Hematopoietic multipotent progenitor cell treated with erythropoietin and hydrocortisone succinate and interleukin-3 and kit ligand, for 6 days (in vitro differentiated cells): ENCODE measurements around the gene MOV10L1.

Experiments used
- DNase-seq: peaks from one replicate; pipeline ENCODE4 v3.0.0-alpha.2; 2015

Gene MOV10L1

DNA sequence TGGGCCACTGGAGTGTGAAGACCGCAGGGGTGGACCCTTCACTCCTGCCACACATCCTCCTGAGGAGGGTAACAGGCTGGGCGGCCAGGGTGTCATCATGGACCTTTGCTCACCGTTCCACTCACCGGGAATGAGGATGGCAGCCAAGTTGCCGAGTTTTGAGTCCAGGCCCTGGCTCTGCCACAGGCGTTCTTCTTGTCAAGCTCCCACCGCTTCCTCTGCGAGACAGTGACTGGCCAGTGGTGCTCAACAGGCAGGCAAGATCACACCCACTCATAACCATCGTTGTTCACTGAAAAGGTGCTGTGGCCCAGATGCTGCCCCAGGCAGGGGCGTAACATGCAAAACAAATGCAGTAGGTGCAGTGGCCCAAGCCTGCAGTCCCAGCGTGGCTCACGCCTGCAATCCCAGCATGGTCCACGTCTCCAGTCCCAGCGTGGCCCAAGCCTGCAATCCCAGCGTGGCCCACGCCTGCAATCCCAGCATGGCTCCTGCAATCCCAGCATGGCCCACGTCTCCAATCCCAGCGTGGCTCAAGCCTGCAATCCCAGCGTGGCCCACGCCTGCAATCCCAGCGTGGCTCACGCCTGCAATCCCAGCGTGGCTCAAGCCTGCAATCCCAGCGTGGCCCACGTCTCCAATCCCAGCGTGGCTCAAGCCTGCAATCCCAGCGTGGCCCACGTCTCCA is 75.8 kb downstream of the MOV10L1 start:
- DNase-seq, result no peak

DNA sequence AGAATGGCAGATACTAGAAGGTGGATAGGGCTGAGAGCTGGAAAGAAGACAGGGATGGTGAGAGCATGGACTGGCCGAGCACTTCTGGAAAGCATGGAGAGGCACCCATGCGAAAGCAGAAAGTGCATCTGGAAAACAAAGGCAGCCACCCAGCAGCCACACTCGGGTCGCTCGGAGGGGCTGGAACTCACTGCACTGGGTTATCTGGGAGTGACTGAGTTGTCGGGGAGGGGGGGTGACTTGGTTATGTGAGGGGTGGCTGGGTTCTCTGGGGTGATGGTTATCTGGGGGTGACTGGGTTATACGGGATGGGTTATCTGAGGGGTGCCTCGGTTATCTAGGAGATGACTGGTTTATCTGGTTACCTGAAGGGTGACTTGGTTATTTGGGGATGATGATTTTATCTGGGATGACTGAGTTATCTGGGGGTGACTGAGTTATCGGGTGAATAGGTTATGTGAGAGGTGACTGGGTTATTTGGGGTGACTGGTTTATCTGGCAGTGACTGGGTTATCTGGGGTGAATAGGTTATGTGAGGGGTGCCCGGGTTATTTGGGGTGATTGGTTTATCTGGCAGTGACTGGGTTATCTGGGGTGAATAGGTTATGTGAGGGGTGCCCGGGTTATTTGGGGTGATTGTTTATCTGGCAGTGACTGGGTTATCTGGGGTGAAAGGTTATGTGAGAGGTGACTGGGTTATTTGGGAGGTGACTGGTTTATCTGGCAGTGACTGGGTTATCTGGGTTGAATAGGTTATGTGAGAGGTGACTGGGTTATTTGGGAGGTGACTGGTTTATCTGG is 78.1 kb downstream of the MOV10L1 start:
- DNase-seq, result no peak

GRCh38 chr22:50168490-50169180 is 78.8 kb downstream of the MOV10L1 start:
- peak; percentile 35 for DNase-seq

DNA sequence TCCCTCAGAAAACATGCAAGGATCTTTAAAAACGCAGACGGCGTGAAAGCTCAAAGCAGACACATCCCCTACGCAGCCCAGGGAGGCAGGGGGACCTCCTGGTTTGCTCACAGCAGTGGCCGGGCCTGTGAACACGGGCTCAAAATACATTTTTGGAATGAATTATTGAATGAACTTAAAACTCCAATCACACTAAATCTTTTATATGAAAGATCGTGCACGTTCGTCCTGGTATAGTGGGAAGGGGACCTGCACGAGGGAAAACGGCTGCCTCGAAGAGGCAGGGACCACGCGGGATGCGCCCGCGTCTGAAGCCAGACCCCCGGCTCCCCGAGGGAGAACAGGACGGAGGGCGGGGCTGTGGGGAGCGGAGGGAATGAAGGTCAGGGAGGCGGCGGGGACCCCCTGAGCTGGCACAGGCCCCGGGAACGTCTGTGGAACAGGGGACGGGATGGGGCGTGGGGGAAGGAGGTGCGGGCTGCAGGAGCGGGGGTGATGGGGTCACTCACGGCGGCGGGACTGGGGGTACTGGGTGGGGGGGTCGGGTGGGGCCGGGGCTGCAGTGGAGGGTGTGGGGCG is 79.5 kb downstream of the MOV10L1 start:
- DNase-seq, result no peak

DNA sequence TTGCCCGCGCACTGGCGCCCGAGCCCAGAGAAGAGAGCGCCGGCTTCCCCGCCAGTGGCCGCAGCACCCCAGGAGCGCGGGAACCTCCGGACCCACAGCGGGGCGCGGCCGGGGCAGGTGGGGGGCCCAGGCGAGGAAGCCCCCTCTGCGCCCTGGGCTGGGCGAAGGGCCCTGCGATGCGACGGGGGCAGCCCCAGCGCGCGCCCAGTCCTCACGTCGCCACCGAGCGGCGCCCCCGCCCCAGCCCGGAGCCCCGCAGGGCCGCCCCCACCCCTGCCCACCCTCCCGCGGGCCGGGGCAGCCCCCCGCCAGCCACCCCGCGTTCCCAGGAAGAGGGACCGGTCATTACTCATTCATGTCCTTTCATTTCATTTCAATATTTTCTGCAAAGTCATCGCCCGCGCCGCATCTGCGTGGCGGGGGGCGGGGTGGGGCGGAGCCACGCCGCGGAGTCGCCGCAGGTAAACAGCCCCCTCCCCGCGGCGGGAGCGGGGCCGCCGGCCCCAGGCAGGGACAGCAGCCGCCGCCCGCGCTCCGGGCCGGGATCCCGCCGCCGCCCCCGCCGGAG is 80.1 kb downstream of the MOV10L1 start:
- DNase-seq, result peak; percentile 60

- no peak for DNase-seq
These were observed 80.9 kb downstream of the MOV10L1 start, which contains the start of gene PANX2 for GRCh38 chr22:50170453-50171318. Gene PANX2 (plus strand): TSS chr22:50170731. CDS start chr22:50170731, 0 bp downstream.

DNA sequence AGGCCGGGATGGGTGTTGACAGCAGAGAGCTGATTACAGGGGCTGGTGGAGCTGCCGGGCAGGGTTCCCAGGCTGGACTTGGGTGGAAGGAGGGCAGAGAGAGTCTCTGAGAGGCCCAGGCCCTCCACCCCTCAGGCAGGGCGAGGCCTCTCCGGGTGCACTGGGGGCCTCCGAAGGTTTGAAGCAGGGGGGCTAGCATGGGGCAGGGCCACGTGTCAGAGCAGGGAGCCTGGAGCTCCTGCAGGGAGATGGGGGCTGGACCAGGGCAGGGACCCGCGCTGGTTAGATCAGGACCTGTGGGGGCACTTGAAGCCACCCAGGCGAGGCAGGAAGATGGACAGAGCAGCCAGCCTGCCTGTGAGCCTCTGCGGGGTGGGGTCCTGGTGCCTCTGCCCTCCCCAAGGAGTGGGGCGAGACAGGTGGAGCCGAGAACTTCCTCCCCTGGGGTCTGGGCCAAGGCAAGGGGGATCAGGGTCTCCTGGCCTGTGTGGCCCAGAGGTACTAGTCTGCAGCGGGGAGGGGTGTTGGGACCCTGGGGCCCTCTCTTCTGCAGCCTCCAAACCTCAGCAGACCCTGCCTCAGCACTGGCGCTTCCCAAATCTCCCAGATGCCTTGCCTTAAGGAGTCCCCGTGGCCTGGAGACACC is 81.6 kb downstream of the MOV10L1 start:
- no peak for DNase-seq

DNA sequence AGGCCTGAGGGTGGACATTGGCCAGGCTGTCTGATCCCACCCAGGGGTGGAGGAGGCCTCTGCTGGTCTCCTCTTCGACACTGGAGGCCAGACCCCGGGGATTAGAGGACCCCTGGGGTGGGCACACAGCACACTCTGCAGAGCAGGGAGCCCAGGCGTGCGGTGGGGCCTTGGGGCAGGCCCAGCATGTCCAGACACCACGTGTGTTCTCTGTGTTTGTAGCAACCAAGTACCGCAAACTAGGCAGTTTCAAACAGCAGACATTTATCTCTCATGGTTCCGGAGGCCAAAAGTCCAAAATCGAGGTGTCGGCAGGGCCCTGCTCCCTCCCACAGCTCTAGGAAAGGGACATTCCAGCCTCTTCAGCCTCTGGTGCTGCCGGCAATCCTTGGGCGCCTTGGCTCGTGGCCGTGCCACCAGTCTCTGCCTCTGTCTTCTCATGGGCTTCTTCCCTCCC is 82.2 kb downstream of the MOV10L1 start:
- DNase-seq, result no peak

DNA sequence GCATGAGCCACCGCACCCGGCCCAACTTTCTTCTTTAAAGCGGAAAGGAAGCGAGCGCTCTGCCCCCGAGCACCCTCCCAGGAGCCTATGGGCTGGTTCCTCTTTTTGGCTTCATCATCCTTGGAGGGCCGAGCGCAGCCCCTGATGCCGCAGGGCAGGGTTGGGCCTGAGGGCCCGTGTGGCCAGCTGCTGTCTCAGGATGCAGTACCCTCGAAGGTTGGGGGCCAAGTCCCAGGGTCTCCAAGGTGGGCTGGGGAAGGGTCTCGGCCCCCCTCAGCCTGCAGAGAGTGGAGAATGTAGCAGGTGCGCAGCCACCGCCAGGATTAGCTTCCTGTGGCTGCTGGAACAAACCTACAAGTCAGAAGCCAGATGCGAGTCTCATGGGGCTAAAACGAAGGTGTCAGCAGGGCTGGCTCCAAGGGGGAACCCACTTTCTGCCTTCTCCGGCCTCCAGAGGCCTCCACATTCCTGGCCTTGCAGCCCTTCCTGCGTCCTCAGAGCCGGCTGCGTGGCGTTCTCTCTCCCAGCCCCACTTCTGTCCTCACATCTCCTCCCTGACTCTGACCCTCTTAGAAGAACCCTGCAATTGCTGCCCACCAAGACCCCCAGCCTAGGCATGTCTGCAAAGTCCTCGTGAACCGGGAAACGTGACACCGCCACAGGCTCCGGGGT is 83.6 kb downstream of the MOV10L1 start:
- peak; percentile 62 for DNase-seq

DNA sequence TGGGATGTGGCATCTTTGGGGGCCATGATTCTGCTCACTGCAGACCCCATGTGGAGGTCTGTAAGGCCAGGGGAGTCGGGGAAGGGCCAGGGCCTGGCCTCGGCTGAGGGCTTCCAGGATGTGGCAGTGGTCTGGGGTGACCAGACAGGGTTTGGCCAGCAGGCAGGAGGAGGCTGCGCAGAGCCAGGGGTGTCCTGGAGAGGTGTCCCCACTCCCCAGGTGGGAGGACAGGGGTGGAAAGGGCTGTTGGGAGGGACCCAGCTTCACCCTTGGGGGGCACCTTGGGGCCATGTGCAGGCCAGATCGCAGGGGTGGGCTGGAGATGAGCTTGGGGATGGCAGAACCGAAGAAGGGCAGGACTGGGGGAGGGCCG is 84.2 kb downstream of the MOV10L1 start:
- DNase-seq, result no peak

DNA sequence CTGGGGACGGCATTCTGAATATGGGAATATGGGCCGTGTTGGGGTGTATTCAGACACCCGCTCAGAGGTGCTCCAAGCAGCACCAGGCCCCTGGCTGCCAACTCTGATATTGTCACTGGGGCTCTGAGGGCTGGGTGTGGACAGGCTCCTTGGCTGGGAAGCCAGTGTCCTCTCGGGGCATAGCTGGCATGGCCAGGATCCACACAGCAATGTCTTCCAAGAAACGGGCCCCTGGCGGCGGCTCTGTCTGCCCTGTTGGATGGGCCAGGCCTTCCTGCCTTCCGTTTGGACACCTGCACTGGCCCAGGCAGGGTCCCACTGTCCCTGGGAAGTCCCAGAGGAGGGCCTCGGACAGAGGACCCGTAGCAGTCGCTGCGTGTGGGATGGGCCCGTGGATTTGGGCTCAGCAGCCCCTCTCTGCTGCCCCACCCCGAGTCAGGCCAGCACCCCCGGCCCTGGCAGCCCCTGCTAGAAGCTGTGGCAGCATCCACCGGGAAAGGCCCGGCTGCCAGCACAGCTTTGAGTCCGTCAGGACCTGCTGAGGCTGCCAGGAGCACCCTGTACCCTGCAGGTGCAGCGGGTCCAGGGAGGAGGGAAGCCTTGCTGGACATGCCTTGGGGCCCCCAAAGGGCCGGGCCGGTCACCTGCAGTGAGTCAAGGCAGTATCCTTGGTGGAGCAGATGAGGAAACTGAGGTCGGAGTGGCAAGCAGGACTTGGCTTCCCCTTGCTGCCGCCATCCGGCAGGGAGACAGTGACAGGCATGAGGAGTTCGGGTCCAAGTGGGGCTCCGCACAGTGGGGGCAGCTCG is 84.8 kb downstream of the MOV10L1 start:
- DNase-seq, result no peak

DNA sequence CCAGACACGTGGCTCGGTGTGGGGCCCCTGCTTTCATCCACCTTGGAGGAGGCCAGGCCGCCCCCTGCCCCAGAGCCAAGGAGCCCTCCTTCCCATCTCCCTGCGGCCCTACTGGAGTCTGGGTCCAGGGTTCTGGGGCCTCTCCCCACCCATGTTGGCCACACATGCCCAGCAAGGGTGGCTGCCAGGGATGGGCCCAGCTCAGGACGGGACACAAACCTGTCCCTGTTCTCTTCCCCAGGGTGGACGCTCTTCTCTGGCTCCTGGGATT is 85.3 kb downstream of the MOV10L1 start:
- DNase-seq, result no peak

- no peak for DNase-seq
These were observed 86.4 kb downstream of the MOV10L1 start for GRCh38 chr22:50175921-50176849.

- no peak for DNase-seq
These were observed 87.2 kb downstream of the MOV10L1 start for GRCh38 chr22:50176850-50177536.

DNA sequence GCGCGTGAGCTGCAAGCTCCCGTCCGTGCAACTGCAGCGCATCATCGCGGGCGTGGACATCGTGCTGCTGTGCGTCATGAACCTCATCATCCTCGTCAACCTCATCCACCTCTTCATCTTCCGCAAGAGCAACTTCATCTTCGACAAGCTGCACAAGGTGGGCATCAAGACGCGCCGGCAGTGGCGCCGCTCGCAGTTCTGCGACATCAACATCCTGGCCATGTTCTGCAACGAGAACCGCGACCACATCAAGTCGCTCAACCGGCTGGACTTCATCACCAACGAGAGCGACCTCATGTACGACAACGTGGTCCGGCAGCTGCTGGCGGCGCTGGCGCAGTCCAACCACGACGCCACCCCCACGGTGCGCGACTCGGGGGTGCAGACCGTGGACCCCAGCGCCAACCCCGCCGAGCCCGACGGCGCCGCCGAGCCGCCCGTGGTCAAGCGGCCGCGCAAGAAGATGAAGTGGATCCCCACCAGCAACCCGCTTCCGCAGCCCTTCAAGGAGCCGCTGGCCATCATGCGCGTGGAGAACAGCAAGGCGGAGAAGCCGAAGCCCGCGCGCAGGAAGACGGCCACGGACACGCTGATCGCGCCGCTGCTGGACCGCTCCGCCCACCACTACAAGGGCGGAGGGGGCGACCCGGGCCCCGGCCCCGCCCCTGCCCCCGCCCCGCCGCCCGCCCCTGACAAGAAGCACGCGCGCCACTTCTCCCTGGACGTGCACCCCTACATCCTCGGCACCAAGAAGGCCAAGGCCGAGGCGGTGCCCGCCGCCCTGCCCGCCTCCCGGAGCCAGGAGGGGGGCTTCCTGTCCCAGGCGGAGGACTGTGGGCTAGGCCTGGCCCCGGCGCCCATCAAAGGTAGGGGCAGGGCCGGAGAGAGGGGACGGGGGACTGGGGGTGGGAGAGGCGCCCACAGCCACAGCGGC is 88.0 kb downstream of the MOV10L1 start:
- DNase-seq, result no peak

GRCh38 chr22:50178471-50178864 is 88.7 kb downstream of the MOV10L1 start:
- DNase-seq, result no peak
